ENCODE measurements around the gene DNM3.

Gene DNM3

GRCh38 chr1:172083191-172083590, 241.9 kb downstream of the DNM3 start (continued):
- TF ChIP-seq POU6F1 (CRISPR knock-in tag; IDR thresholded peaks at IDR 0.05; ENCODE audit: borderline replicate concordance, low read depth), result no peak
- TF ChIP-seq ZC3H10 (CRISPR knock-in tag; IDR thresholded peaks at IDR 0.05), result no peak
- TF ChIP-seq RARB (CRISPR knock-in tag; IDR thresholded peaks at IDR 0.05), result no peak

GRCh38 chr1:172084876-172085275, 243.6 kb downstream of the DNM3 start:
- no peak for ATAC-seq
- no peak for TF ChIP-seq POU6F1 (CRISPR knock-in tag; IDR thresholded peaks at IDR 0.05; ENCODE audit: borderline replicate concordance, low read depth)
- TF ChIP-seq SNAI2 (CRISPR knock-in tag; IDR thresholded peaks at IDR 0.05), result no peak
- no peak for TF ChIP-seq ZFP30 (CRISPR knock-in tag; IDR thresholded peaks at IDR 0.05)
- no peak for TF ChIP-seq TCF4 (CRISPR knock-in tag; IDR thresholded peaks at IDR 0.05; ENCODE audit: borderline replicate concordance)
- no peak for TF ChIP-seq CSDC2 (CRISPR knock-in tag; IDR thresholded peaks at IDR 0.05)
- TF ChIP-seq ZNF8 (CRISPR knock-in tag; IDR thresholded peaks at IDR 0.05), result no peak
- TF ChIP-seq OSR1 (CRISPR knock-in tag; IDR thresholded peaks at IDR 0.05), result no peak
- TF ChIP-seq ZFP3 (CRISPR knock-in tag; IDR thresholded peaks at IDR 0.05), result no peak
- no peak for TF ChIP-seq PATZ1 (CRISPR knock-in tag; IDR thresholded peaks at IDR 0.05; ENCODE audit: borderline replicate concordance)
- TF ChIP-seq CSRNP3 (CRISPR knock-in tag; IDR thresholded peaks at IDR 0.05), result no peak

- no peak for ATAC-seq
- no peak for TF ChIP-seq RARB (CRISPR knock-in tag; IDR thresholded peaks at IDR 0.05)
- TF ChIP-seq GLIS3 (CRISPR knock-in tag; IDR thresholded peaks at IDR 0.05), result no peak
These were observed 244.0 kb downstream of the DNM3 start for GRCh38 chr1:172085317-172085716.

GRCh38 chr1:172086137-172086536, 244.8 kb downstream of the DNM3 start:
- no peak for ATAC-seq
- no peak for TF ChIP-seq ZC3H10 (CRISPR knock-in tag; IDR thresholded peaks at IDR 0.05)
- no peak for TF ChIP-seq RARB (CRISPR knock-in tag; IDR thresholded peaks at IDR 0.05)
- TF ChIP-seq SNAI2 (CRISPR knock-in tag; IDR thresholded peaks at IDR 0.05), result no peak
- no peak for TF ChIP-seq TOX (CRISPR knock-in tag; IDR thresholded peaks at IDR 0.05; ENCODE audit: borderline replicate concordance)
- no peak for TF ChIP-seq BACH2 (CRISPR knock-in tag; IDR thresholded peaks at IDR 0.05; ENCODE audit: borderline replicate concordance)
- TF ChIP-seq TCF4 (CRISPR knock-in tag; IDR thresholded peaks at IDR 0.05; ENCODE audit: borderline replicate concordance), result no peak
- TF ChIP-seq ZNF8 (CRISPR knock-in tag; IDR thresholded peaks at IDR 0.05), result no peak
- no peak for TF ChIP-seq GLIS3 (CRISPR knock-in tag; IDR thresholded peaks at IDR 0.05)
- TF ChIP-seq PPARA (CRISPR knock-in tag; IDR thresholded peaks at IDR 0.05; ENCODE audit: borderline replicate concordance), result no peak
- TF ChIP-seq ESRRG (CRISPR knock-in tag; IDR thresholded peaks at IDR 0.05), result no peak
- no peak for TF ChIP-seq ZNF565 (CRISPR knock-in tag; conservative IDR thresholded peaks at IDR 0.05; ENCODE audit: low read depth)

GRCh38 chr1:172088256-172088655, 247.0 kb downstream of the DNM3 start:
- TF ChIP-seq ZNF8 (CRISPR knock-in tag; IDR thresholded peaks at IDR 0.05) (no peak), RARB (CRISPR knock-in tag; IDR thresholded peaks at IDR 0.05) (no peak), ISL1 (CRISPR knock-in tag; IDR thresholded peaks at IDR 0.05) (no peak), TOX (CRISPR knock-in tag; IDR thresholded peaks at IDR 0.05; ENCODE audit: borderline replicate concordance) (no peak), ZC3H10 (CRISPR knock-in tag; IDR thresholded peaks at IDR 0.05) (no peak), OSR1 (CRISPR knock-in tag; IDR thresholded peaks at IDR 0.05) (no peak), CREB5 (CRISPR knock-in tag; IDR thresholded peaks at IDR 0.05; ENCODE audit: low read depth) (no peak), SNAI2 (CRISPR knock-in tag; IDR thresholded peaks at IDR 0.05) (no peak), ESRRG (CRISPR knock-in tag; IDR thresholded peaks at IDR 0.05) (no peak), GLIS3 (CRISPR knock-in tag; IDR thresholded peaks at IDR 0.05) (no peak), ARNTL (CRISPR knock-in tag; IDR thresholded peaks at IDR 0.05; ENCODE audit: borderline replicate concordance, low read depth) (no peak), ZNF565 (CRISPR knock-in tag; conservative IDR thresholded peaks at IDR 0.05; ENCODE audit: low read depth) (no peak), POU6F1 (CRISPR knock-in tag; IDR thresholded peaks at IDR 0.05; ENCODE audit: borderline replicate concordance, low read depth) (no peak), TCF4 (CRISPR knock-in tag; IDR thresholded peaks at IDR 0.05; ENCODE audit: borderline replicate concordance) (no peak)
- no peak for ATAC-seq

Data from SK-N-SH treated with all-trans-retinoic acid at 6 μM for 48 hours (cell line).